Measurements from ENCODE around the gene EPN1. TPM values are rescaled to one million over a fixed set of nuclear protein-coding genes. Genes with fewer than 3 reads are reported as not detected.
A peak's percentile ranks its signal among the peaks of the same experiment; 100 is the strongest.

EPN1 gene
- total and polyA plus RNA-seq, 8 donors: 38.4 to 102 (median 80.9) TPM

DNA sequence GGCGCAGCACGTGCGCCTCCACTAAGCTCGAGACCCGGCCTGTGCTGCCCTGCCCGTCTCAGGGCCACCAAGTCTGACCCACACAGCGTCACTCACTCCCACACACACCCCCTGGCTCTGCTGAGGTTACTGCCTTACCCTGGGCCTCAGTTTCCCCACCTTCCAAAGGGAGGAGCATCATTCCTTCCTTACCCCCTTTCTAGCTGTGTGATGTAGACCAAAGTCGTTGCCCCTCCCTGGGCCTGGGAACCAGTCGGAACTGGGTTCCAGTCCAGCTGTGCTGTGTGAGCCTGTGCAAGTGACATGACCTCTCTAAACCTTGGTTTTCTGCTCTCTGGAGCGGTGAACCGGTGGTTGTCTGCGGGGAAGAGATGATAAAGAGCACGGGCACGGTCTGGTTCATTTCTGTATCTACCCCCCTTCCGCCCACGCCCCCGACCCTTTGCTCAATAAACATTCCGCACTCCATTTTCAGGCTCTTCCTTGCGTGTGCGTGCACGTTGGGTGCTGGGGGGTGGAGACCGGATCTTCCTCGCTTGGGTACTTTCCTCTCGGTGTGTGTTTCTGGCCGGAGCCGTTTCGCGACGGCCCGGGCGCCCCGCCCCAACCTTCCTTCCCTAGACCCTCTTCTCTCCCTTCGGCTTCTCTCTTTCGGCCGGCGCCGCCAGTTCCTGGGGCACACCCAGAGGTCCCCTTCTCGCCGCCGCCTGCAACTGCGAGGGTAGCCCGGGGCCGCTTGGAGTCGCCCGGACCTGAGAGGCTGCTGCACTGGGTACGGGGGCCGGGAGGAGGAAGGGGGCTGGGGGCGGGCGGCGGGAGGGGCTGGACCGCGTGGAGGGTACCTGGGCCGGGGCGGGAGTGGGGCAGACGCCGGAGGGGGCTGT is 31.8 kb upstream of the EPN1 start, which contains the start of gene ZNF581:
TSS of gene ZNF581 (plus strand) at position 647 of the 884 bp plus-strand sequence. CDS start 923 bp downstream, outside the sequence.
- ATAC-seq (peak; percentile 49 to 64 (median 62)), FAIRE-seq (no peak), DNase-seq (peak; percentile 64 to 91 (median 76))
- TF ChIP-seq, protein P1, sequence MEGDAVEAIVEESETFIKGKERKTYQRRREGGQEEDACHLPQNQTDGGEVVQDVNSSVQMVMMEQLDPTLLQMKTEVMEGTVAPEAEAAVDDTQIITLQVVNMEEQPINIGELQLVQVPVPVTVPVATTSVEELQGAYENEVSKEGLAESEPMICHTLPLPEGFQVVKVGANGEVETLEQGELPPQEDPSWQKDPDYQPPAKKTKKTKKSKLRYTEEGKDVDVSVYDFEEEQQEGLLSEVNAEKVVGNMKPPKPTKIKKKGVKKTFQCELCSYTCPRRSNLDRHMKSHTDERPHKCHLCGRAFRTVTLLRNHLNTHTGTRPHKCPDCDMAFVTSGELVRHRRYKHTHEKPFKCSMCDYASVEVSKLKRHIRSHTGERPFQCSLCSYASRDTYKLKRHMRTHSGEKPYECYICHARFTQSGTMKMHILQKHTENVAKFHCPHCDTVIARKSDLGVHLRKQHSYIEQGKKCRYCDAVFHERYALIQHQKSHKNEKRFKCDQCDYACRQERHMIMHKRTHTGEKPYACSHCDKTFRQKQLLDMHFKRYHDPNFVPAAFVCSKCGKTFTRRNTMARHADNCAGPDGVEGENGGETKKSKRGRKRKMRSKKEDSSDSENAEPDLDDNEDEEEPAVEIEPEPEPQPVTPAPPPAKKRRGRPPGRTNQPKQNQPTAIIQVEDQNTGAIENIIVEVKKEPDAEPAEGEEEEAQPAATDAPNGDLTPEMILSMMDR (IDR thresholded peaks at IDR 0.05): no peak
- peaks cover 7 to 19% (median 12%) of the 10 kb centered on the region in 3 donors for H3K4me1 ChIP-seq
- H3K4me3 ChIP-seq: peak within 1 kb of the TSS; percentile 33 to 86 (median 68)
- H3K36me3 ChIP-seq: no peaks in the 10 kb centered on the region
- H3K9me3 ChIP-seq: no peaks in the 10 kb centered on the region
- H3K27me3 ChIP-seq: no peaks in the 10 kb centered on the region
- WGBS, 2 donors: 2 to 3% methylated on average over 49 to 56 of the region's 56 CpGs
- H3K27ac ChIP-seq: peak within 1 kb of the TSS; percentile 31 to 89 (median 54)
- intact Hi-C loops (cut with DNase I): no loop called here

DNA sequence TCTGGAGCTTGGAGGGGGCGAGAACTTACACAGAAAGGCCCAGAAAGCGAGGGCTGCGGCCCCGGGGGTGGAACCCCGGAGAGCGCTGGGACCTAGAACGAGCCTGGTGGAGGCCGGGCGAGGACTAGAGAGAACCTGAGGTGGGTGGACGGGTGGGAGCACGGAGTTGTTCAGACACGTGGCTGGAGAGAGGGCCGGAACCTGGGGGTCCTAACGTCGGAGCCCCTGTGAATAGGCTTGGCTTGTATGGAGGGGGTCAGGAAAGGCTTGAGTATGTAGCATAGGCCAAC is 31.2 kb upstream of the EPN1 start:
- intact Hi-C loops (cut with DNase I): no loop called here
- Histone ChIP-seq H3K27ac (peak overlapping the region; percentile 31 to 89 (median 54)), H3K4me1 (peaks cover 7 to 19% (median 17%) of the 10 kb centered on the region in 3 donors), H3K9me3 (no peaks in the 10 kb centered on the region), H3K27me3 (no peaks in the 10 kb centered on the region), H3K4me3 (peak overlapping the region; percentile 33 to 86 (median 68)), H3K36me3 (no peaks in the 10 kb centered on the region)
- WGBS, 2 donors: 0% methylated on average over 14 to 15 of the region's 15 CpGs
- TF ChIP-seq, protein P1 (IDR thresholded peaks at IDR 0.05): no peak
- no peak for FAIRE-seq
- no peak for ATAC-seq
- peak in 2 of 6 donors; percentile 16 to 80 for DNase-seq

DNA sequence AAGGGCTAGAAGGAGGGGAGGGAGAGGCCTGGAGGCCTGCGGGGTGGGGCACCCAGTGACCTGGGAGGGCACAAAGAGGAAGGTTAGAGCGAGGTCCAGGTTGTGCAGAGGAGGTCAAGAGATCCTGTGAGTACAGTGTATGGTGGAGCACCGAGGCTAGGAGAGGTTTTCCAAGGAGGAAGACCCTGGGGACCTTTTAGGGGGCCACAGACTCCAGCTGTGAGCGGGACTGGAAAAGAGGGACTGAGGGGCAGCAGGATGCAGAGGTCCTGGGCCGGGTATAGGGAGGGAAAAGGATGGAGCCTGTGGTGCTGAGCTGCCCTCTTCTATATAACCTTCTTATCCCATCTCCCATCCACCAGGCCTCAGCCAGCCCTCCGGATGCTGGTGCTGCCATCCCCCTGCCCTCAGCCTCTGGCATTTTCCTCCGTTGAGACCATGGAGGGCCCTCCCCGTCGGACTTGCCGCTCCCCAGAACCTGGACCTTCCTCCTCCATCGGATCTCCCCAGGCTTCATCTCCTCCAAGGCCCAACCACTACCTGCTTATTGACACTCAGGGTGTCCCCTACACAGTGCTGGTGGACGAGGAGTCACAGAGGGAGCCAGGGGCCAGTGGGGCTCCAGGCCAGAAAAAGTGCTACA is 30.7 kb upstream of the EPN1 start:
- intact Hi-C loops (cut with DNase I): no loop called here
- H3K36me3 ChIP-seq: no peaks in the 10 kb centered on the region
- 46 to 49% methylated on average over 11 to 12 of the region's 12 CpGs for WGBS, 2 donors
- no peak for FAIRE-seq
- no peak for ATAC-seq
- H3K27me3 ChIP-seq: no peaks in the 10 kb centered on the region
- TF ChIP-seq, protein P1 (IDR thresholded peaks at IDR 0.05): no peak
- H3K9me3 ChIP-seq: no peaks in the 10 kb centered on the region
- peak in 1 of 6 donors; percentile 30 for DNase-seq
- peaks cover 7 to 18% (median 18%) of the 10 kb centered on the region in 3 donors for H3K4me1 ChIP-seq
- peak overlapping the region; percentile 33 to 86 (median 68) for H3K4me3 ChIP-seq
- H3K27ac ChIP-seq: peak overlapping the region in 1 of 4 donors; percentile 31

DNA sequence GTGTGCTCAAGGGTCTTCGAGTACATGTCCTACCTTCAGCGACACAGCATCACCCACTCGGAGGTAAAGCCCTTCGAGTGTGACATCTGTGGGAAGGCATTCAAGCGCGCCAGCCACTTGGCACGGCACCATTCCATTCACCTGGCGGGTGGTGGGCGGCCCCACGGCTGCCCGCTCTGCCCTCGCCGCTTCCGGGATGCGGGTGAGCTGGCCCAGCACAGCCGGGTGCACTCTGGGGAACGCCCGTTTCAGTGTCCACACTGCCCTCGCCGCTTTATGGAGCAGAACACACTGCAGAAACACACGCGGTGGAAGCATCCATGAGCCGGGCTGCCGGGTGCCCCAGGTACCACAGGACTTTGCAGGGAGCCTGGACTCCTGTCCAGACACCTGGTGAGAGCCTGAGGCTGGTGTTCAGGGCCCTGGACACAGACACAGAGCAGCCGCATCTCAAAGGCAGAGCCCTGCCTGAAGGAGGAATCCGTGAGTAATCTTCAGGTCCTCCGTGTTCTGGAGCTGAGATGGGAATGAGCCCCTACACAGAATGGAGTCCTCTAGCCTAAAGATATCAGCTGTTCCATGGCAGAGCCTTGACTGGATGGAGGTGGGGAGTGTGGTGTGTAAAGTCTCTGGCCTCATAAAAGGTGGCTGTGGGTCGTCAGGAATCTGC is 30.0 kb upstream of the EPN1 start:
- TF ChIP-seq, protein P1 (IDR thresholded peaks at IDR 0.05): no peak
- H3K4me3 ChIP-seq: peak overlapping the region in 1 of 4 donors; percentile 86
- no peak for ATAC-seq
- H3K27ac ChIP-seq: no peak overlapping the region
- H3K9me3 ChIP-seq: no peaks in the 10 kb centered on the region
- H3K36me3 ChIP-seq: no peaks in the 10 kb centered on the region
- no peak for FAIRE-seq
- peaks cover 7 to 17% (median 11%) of the 10 kb centered on the region in 3 donors for H3K4me1 ChIP-seq
- H3K27me3 ChIP-seq: no peaks in the 10 kb centered on the region
- intact Hi-C loops (cut with DNase I): no loop called here
- WGBS, 2 donors: 81 to 87% methylated on average over 28 of the region's 28 CpGs
- DNase-seq: peak in 2 of 6 donors; percentile 51 to 68

Measured in pancreas (tissue), 10 donors.